ENCODE measurements around the gene MRPL32.

MRPL32 gene

GRCh38 chr7:42934291-42934690, 2.1 kb downstream of the MRPL32 start:
- TF ChIP-seq EP300 (IDR thresholded peaks at IDR 0.05; ENCODE audit: borderline replicate concordance) (no peak), MAX (IDR thresholded peaks at IDR 0.05) (no peak), TCF12 (IDR thresholded peaks at IDR 0.05; ENCODE audit: low read depth) (no peak), TEAD4 (IDR thresholded peaks at IDR 0.05) (no peak), TAF1 (IDR thresholded peaks at IDR 0.05; ENCODE audit: low read depth) (no peak), CEBPB (IDR thresholded peaks at IDR 0.05) (no peak), RAD21 (IDR thresholded peaks at IDR 0.05; ENCODE audit: low read depth) (no peak), NFIC (IDR thresholded peaks at IDR 0.05) (no peak), CREB1 (IDR thresholded peaks at IDR 0.05; ENCODE audit: low read depth) (no peak), EGR1 (IDR thresholded peaks at IDR 0.05) (no peak), REST (IDR thresholded peaks at IDR 0.05; ENCODE audit: low read depth) (no peak), USF1 (IDR thresholded peaks at IDR 0.05) (no peak), YY1 (IDR thresholded peaks at IDR 0.05; ENCODE audit: low read depth) (no peak), ZBTB7A (IDR thresholded peaks at IDR 0.05; ENCODE audit: low read depth) (no peak), FOXM1 (IDR thresholded peaks at IDR 0.05; ENCODE audit: borderline replicate concordance, low read depth) (no peak)

GRCh38 chr7:42935861-42936260, 3.7 kb downstream of the MRPL32 start:
- TF ChIP-seq ZBTB7A (IDR thresholded peaks at IDR 0.05; ENCODE audit: low read depth) (no peak), CEBPB (IDR thresholded peaks at IDR 0.05) (no peak), TAF1 (IDR thresholded peaks at IDR 0.05; ENCODE audit: low read depth) (no peak), REST (IDR thresholded peaks at IDR 0.05; ENCODE audit: low read depth) (no peak), USF1 (IDR thresholded peaks at IDR 0.05) (no peak), CREB1 (IDR thresholded peaks at IDR 0.05; ENCODE audit: low read depth) (no peak), YY1 (IDR thresholded peaks at IDR 0.05; ENCODE audit: low read depth) (no peak), MAX (IDR thresholded peaks at IDR 0.05) (no peak), TCF12 (IDR thresholded peaks at IDR 0.05; ENCODE audit: low read depth) (no peak)

GRCh38 chr7:42939457-42940240, 7.5 kb downstream of the MRPL32 start:
- TF ChIP-seq TEAD4 (IDR thresholded peaks at IDR 0.05) (no peak), MAX (IDR thresholded peaks at IDR 0.05) (no peak), CREB1 (IDR thresholded peaks at IDR 0.05; ENCODE audit: low read depth) (no peak), TCF12 (IDR thresholded peaks at IDR 0.05; ENCODE audit: low read depth) (no peak), YY1 (IDR thresholded peaks at IDR 0.05; ENCODE audit: low read depth) (no peak), RAD21 (IDR thresholded peaks at IDR 0.05; ENCODE audit: low read depth) (no peak), NFIC (IDR thresholded peaks at IDR 0.05) (no peak), REST (IDR thresholded peaks at IDR 0.05; ENCODE audit: low read depth) (no peak), USF1 (IDR thresholded peaks at IDR 0.05) (no peak), FOXM1 (IDR thresholded peaks at IDR 0.05; ENCODE audit: borderline replicate concordance, low read depth) (no peak), TAF1 (IDR thresholded peaks at IDR 0.05; ENCODE audit: low read depth) (no peak), ZBTB7A (IDR thresholded peaks at IDR 0.05; ENCODE audit: low read depth) (no peak), EGR1 (IDR thresholded peaks at IDR 0.05) (no peak), CEBPB (IDR thresholded peaks at IDR 0.05) (no peak), EP300 (IDR thresholded peaks at IDR 0.05; ENCODE audit: borderline replicate concordance) (no peak)
